Fibroblast of pulmonary artery (primary cell): ENCODE measurements around the gene CFAP54.

Experiments used
- DNase-seq: peaks from one replicate; pipeline ENCODE4 v3.0.0-alpha.2; 2010; ENCODE audit warnings: low read depth
- H3K4me3 ChIP-seq: replicated peaks from 2 replicates; pipeline ENCODE4 v1.5.1; 2011; ENCODE audit warnings: low read depth, mild to moderate bottlenecking, control low read depth, low read length, moderate library complexity
- CTCF ChIP-seq: IDR thresholded peaks from 2 replicates; pipeline ENCODE4 v1.5.1; 2011; ENCODE audit warnings: mild to moderate bottlenecking, control low read depth, low read length, inconsistent platforms; ENCODE audit errors: missing control alignments

The CFAP54 gene

GRCh38 chr12:96889273-96889933 lies 400.0 kb downstream of the CFAP54 start:
- DNase-seq: peak; percentile 79
- no peak overlapping the region for H3K4me3 ChIP-seq
- no peak for TF ChIP-seq CTCF

- DNase-seq: peak; percentile 54
- no peak overlapping the region for H3K4me3 ChIP-seq
- TF ChIP-seq CTCF: no peak
Observed at GRCh38 chr12:96890331-96890730, 401.0 kb downstream of the CFAP54 start.

GRCh38 chr12:96892104-96892503 lies 402.7 kb downstream of the CFAP54 start:
- DNase-seq: no peak
- no peak for TF ChIP-seq CTCF
- no peak overlapping the region for H3K4me3 ChIP-seq

GRCh38 chr12:96897421-96897820 lies 408.0 kb downstream of the CFAP54 start:
- DNase-seq: no peak
- no peak for TF ChIP-seq CTCF

GRCh38 chr12:96901175-96901574 lies 411.8 kb downstream of the CFAP54 start:
- no peak overlapping the region for H3K4me3 ChIP-seq
- DNase-seq: no peak
- no peak for TF ChIP-seq CTCF

More at GRCh38 chr12:96897421-96897820, 408.0 kb downstream of the CFAP54 start:
- no peak overlapping the region for H3K4me3 ChIP-seq

- no peak for DNase-seq
- H3K4me3 ChIP-seq: no peak overlapping the region
- TF ChIP-seq CTCF: no peak
Observed at GRCh38 chr12:96902076-96902475, 412.7 kb downstream of the CFAP54 start.

- peak overlapping the region; percentile 87 for H3K4me3 ChIP-seq
- DNase-seq: no peak
- no peak for TF ChIP-seq CTCF
Observed at GRCh38 chr12:96906498-96906848, 417.1 kb downstream of the CFAP54 start.
